Activated T-cell treated with anti-CD3 and anti-CD28 coated beads, Interleukin-2, amount 50 U/mL, for 4 hours (primary cell): ENCODE data around the gene BTBD6. TPM values are rescaled to one million over a fixed set of nuclear protein-coding genes. Genes with fewer than 3 reads are reported as not detected.

Experiments used
- ATAC-seq, 2 donors: fragments of 200-7000 bp; cut with Tn5 transposase; one replicate each; pipeline ENCODE4 v1.10.0; 2021
- DNase-seq: peaks from one replicate; pipeline ENCODE4 v3.0.0-alpha.2; 2020
- H3K27me3 Mint-ChIP-seq: one replicate; pipeline ENCODE4 v1.8.0; 2021; ENCODE audit warnings: low read depth, mixed read lengths
- H3K36me3 Mint-ChIP-seq: one replicate; pipeline ENCODE4 v1.8.0; 2022; ENCODE audit warnings: mixed read lengths; ENCODE audit not compliant: insufficient read depth
- H3K4me1 Mint-ChIP-seq: one replicate; pipeline ENCODE4 v1.8.0; 2021; ENCODE audit warnings: low read depth, mixed read lengths
- H3K4me3 Mint-ChIP-seq: one replicate; pipeline ENCODE4 v1.8.0; 2021; ENCODE audit warnings: mild to moderate bottlenecking, moderate library complexity, mixed read lengths
- H3K9me3 Mint-ChIP-seq: one replicate; pipeline ENCODE4 v1.8.0; 2021; ENCODE audit warnings: mixed read lengths
- total RNA-seq, 3 donors: library from RNA; stranded (reverse); gene quantifications; one replicate each; pipeline ENCODE4 v1.2.1, GENCODE V29; 2021

Gene BTBD6
- total RNA-seq, 3 donors from 2014 or later: 29.4 to 33.9 (median 33.0) TPM

DNA sequence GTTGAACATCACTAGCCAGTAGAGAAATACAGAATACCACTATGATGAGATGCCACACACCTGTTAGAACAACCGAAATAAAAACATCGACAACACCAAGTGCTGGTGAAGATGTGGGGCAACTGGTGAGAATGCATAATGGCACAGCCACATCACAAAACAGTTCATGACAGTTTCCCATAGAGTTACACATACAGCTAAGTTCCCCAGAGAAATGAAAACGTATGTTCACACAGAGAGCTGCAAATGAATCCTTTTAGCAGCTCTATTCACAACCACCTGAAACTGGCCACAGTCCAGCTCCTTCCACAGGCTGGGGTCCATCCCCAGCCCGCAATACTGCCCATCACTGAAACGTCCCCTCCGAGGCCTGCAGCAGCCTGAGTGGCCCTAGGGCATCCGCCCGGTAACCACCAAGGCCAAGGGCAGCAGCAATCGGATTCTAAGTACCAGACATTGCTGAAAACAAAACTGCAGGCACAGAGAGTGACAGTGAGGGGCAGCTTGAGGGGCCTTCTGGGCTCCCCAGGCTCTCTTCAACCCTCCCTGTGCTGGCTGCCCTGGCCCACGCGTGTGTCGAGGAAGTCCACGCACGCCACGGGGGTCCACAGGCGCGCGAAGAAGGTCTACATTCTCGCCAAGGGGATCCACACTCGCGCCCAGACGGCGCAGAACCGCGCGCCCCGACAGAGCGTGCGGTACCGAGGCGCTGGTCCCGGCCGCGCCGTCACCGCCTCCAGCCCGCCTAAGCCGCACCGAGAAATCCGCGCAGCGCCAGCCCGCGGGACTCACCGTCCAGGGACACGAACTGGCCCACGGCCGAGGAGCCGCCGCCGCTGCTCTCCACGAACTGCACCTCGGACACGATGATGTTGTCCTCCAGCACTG, 51.6 kb downstream of the BTBD6 start:
- H3K36me3 Mint-ChIP-seq: no peaks in the 10 kb centered on the region
- no peaks in the 10 kb centered on the region for H3K27me3 Mint-ChIP-seq
- ATAC-seq (peak; percentile 22 to 24), DNase-seq (no peak)
- H3K9me3 Mint-ChIP-seq: no peaks in the 10 kb centered on the region
- H3K4me1 Mint-ChIP-seq: peaks cover 23% of the 10 kb centered on the region
- H3K4me3 Mint-ChIP-seq: peak overlapping the region; percentile 82

Other genes starting within 250 kb of the BTBD6 start
- 10 to 100 TPM; 55.1 to 72.2 (median 58.3) TPM for gene CDCA4, start 227.4 kb upstream of the BTBD6 start, total RNA-seq
- gene GPR132, start 183.1 kb upstream of the BTBD6 start, total RNA-seq: 10 to 100 TPM; 14.6 to 18.4 (median 16.8) TPM
- gene JAG2, start 79.8 kb upstream of the BTBD6 start, total RNA-seq: 1 to 10 TPM; 2.9 to 5.4 (median 5.2) TPM
- gene NUDT14, start 67.2 kb upstream of the BTBD6 start, total RNA-seq: 1 to 10 TPM; 5.2 to 7.0 (median 5.7) TPM
- 10 to 100 TPM; 33.5 to 36.4 (median 35.4) TPM for gene BRF1, start 52.5 kb downstream of the BTBD6 start, total RNA-seq
- gene PACS2, start 66.2 kb downstream of the BTBD6 start, total RNA-seq: 10 to 100 TPM; 23.1 to 27.2 (median 24.8) TPM
- gene TEX22, start 150.0 kb downstream of the BTBD6 start, total RNA-seq: 1 to 10 TPM in 2 of 3 donors, under 1 TPM in 1; 0.71 to 1.7 (median 1.2) TPM
- gene MTA1, start 171.3 kb downstream of the BTBD6 start, total RNA-seq: 100 to 1,000 TPM; 154 to 166 (median 154) TPM
- gene CRIP2, start 226.3 kb downstream of the BTBD6 start, total RNA-seq: 1 to 10 TPM in 1 of 3 donors, under 1 TPM in 2; 0.90 to 1.4 (median 0.91) TPM
- gene CRIP1, start 238.4 kb downstream of the BTBD6 start, total RNA-seq: 10 to 100 TPM; 24.9 to 43.9 (median 33.5) TPM
- 10 to 100 TPM; 53.7 to 58.7 (median 57.8) TPM for gene TEDC1, start 242.7 kb downstream of the BTBD6 start, total RNA-seq